Caco-2 (cell line): ENCODE data around the gene NUDT3. TPM values are rescaled to one million over a fixed set of nuclear protein-coding genes. Genes with fewer than 3 reads are reported as not detected.

Experiments
- BruUV-seq: library from RNA; stranded (reverse); fragments of 400-500 nt; replicated peaks from 2 replicates; lab custom pipeline; 2021; lab: Mats Ljungman, UMichigan
- CTCF ChIA-PET: fragments of 300-600 bp; sonication (Branson Sonifier 250); formaldehyde crosslinking; loops from one replicate; lab custom pipeline; 2022; ENCODE audit warnings: antibody characterized with exemption; lab: Charles Lee
- POLR2A ChIA-PET: fragments of 300-600 bp; sonication (Branson Sonifier 250); formaldehyde crosslinking; loops from one replicate; lab custom pipeline; 2022; ENCODE audit warnings: antibody characterized with exemption; lab: Charles Lee
- DNase-seq, 2 experiments: peaks; one replicate each; pipeline versions ENCODE4 v3.0.0 to v3.0.0-alpha.2; 2020 to 2022
- H3K27me3 ChIP-seq: replicated peaks from 2 replicates; pipeline ENCODE4 v1.6.0; 2011; ENCODE audit warnings: low read length; ENCODE audit not compliant: control insufficient read depth, insufficient read depth
- H3K36me3 ChIP-seq: 2 replicates; pipeline ENCODE4 v1.5.1; 2011; ENCODE audit warnings: low read length; ENCODE audit not compliant: control insufficient read depth, insufficient read depth
- H3K4me1 ChIP-seq: fragments of 250-450 bp; sonication (Bioruptor Pico); 2 replicates; pipeline ENCODE4 v1.5.1; 2020; ENCODE audit warnings: mild to moderate bottlenecking
- H3K4me3 ChIP-seq: 2 replicates; pipeline ENCODE4 v1.5.1; 2011; ENCODE audit warnings: low read depth, mild to moderate bottlenecking, control low read depth, low read length
- H3K9me3 ChIP-seq: fragments of 250-450 bp; sonication (Bioruptor Pico); 2 replicates; pipeline ENCODE4 v1.5.1; 2020; ENCODE audit warnings: mild to moderate bottlenecking, moderate library complexity
- H3K27ac Mint-ChIP-seq: one replicate; pipeline ENCODE4 v1.8.0; 2022; ENCODE audit warnings: mixed read lengths; ENCODE audit not compliant: unreplicated experiment
- H3K27me3 Mint-ChIP-seq: one replicate; pipeline ENCODE4 v1.8.0; 2022; ENCODE audit warnings: mixed read lengths; ENCODE audit not compliant: insufficient read depth, unreplicated experiment
- H3K36me3 Mint-ChIP-seq: one replicate; pipeline ENCODE4 v1.8.0; 2022; ENCODE audit warnings: mild to moderate bottlenecking, mixed read lengths; ENCODE audit not compliant: insufficient read depth, unreplicated experiment
- H3K4me1 Mint-ChIP-seq: one replicate; pipeline ENCODE4 v1.8.0; 2022; ENCODE audit warnings: low read depth, mixed read lengths; ENCODE audit not compliant: unreplicated experiment
- H3K4me3 Mint-ChIP-seq: one replicate; pipeline ENCODE4 v1.8.0; 2022; ENCODE audit warnings: mild to moderate bottlenecking, moderate library complexity, mixed read lengths; ENCODE audit not compliant: unreplicated experiment
- H3K9me3 Mint-ChIP-seq: one replicate; pipeline ENCODE4 v1.8.0; 2022; ENCODE audit warnings: mixed read lengths; ENCODE audit not compliant: unreplicated experiment
- CTCF ChIP-seq, 2 experiments: fragments of 200-600 bp in 1 of 2; IDR thresholded peaks; 1 replicate in 1 of 2; 2 replicates in 1 of 2; pipeline versions ENCODE4 v1.5.1 to v1.8.0; 2011 to 2022; ENCODE audit warnings: antibody characterized with exemption in 1 of 2, control low read depth in 1 of 2, inconsistent platforms in 1 of 2, low read depth in 1 of 2, low read length in 1 of 2, mild to moderate bottlenecking in 1 of 2, moderate library complexity in 1 of 2; ENCODE audit not compliant: insufficient read depth in 1 of 2, severe bottlenecking in 1 of 2, unreplicated experiment in 1 of 2
- intact Hi-C: fragments of 100-400 bp; cut with micrococcal nuclease; formaldehyde crosslinking; loops from one replicate; pipeline ENCODE4 v1.10.0; 2022; ENCODE audit not compliant: unreplicated experiment
- total RNA-seq: library from RNA; stranded (reverse); gene quantifications from 2 replicates; pipeline ENCODE4 v1.2.3, GENCODE V29; 2022

The NUDT3 gene
- total RNA-seq, 1 experiment from 2014 or later, result 22.9 TPM

- ChIA-PET CTCF (interaction anchor here (0.6 to 4.7 kb wide), 8 partner anchors 9 to 219 kb away, joined by 3 to 115 read pairs (median 6); partner anchors contain the start of genes NUDT3 and SMIM29), POLR2A (interaction anchor here (0.6 to 2.9 kb wide), 5 partner anchors 7 to 168 kb away, joined by 4 to 17 read pairs (median 9); partner anchors contain the start of genes RPS10 and SMIM29)
- no TSS peak for BruUV-seq
- intact Hi-C loops, result no loop called here
- peaks cover 11% of the 10 kb centered on the region for H3K36me3 ChIP-seq
- peaks cover 5% of the 10 kb centered on the region for H3K4me1 ChIP-seq
- Mint-ChIP-seq H3K27ac (no peak overlapping the region), H3K36me3 (peaks cover 79% of the 10 kb centered on the region), H3K27me3 (no peaks in the 10 kb centered on the region), H3K9me3 (no peaks in the 10 kb centered on the region), H3K4me3 (no peak overlapping the region), H3K4me1 (no peaks in the 10 kb centered on the region)
- H3K9me3 ChIP-seq, result no peaks in the 10 kb centered on the region
- H3K4me3 ChIP-seq, result no peak overlapping the region
- no peak for DNase-seq
- H3K27me3 ChIP-seq, result no peaks in the 10 kb centered on the region
- TF ChIP-seq CTCF (IDR thresholded peaks at IDR 0.05; ENCODE audit: insufficient read depth in 1 of 2, low read depth in 1 of 2, low read length in 1 of 2, severe bottlenecking in 1 of 2, unreplicated experiment in 1 of 2), result no peak
Observed at GRCh38 chr6:34416877-34417371, 24.5 kb upstream of the NUDT3 start.

GRCh38 chr6:34414999-34415858 is 22.8 kb upstream of the NUDT3 start:
- H3K9me3 ChIP-seq, result no peaks in the 10 kb centered on the region
- no peak overlapping the region for H3K4me3 ChIP-seq
- POLR2A ChIA-PET, result interaction anchor here (0.6 to 2.9 kb wide), 7 partner anchors 9 to 219 kb away, joined by 3 to 17 read pairs (median 10); partner anchors contain the start of genes HMGA1 and SMIM29
- Mint-ChIP-seq H3K4me1 (no peaks in the 10 kb centered on the region), H3K36me3 (peaks cover 67% of the 10 kb centered on the region), H3K27me3 (no peaks in the 10 kb centered on the region), H3K27ac (peak overlapping the region; percentile 48), H3K9me3 (no peaks in the 10 kb centered on the region), H3K4me3 (no peak overlapping the region)
- H3K36me3 ChIP-seq, result peaks cover 7% of the 10 kb centered on the region; the same call in 1 of the 2 replicates
- H3K27me3 ChIP-seq, result no peaks in the 10 kb centered on the region
- intact Hi-C loops, result loop anchor here (1.0 to 2.0 kb wide), 4 partner anchors 22 to 252 kb away; partner anchors contain the start of genes NUDT3 and SMIM29
- peak; percentile 49 to 68 for TF ChIP-seq CTCF (IDR thresholded peaks at IDR 0.05; ENCODE audit: insufficient read depth in 1 of 2, low read depth in 1 of 2, low read length in 1 of 2, severe bottlenecking in 1 of 2, unreplicated experiment in 1 of 2)
- H3K4me1 ChIP-seq, result peaks cover 5% of the 10 kb centered on the region
- CTCF ChIA-PET, result interaction anchor here (0.6 to 4.7 kb wide), 34 partner anchors 9 to 1126 kb away, joined by 3 to 115 read pairs (median 5); partner anchors contain the start of genes HMGA1, NUDT3, PFDN6 and RPS10
- BruUV-seq, result no TSS peak
- DNase-seq, result peak; percentile 69 to 72

- peaks cover 3% of the 10 kb centered on the region; the same call in 1 of the 2 replicates for H3K36me3 ChIP-seq
- CTCF ChIA-PET, result no interaction called here
- no peak for DNase-seq
- intact Hi-C loops, result no loop called here
- Mint-ChIP-seq H3K27ac (no peak overlapping the region), H3K27me3 (no peaks in the 10 kb centered on the region), H3K4me1 (no peaks in the 10 kb centered on the region), H3K9me3 (no peaks in the 10 kb centered on the region), H3K4me3 (no peak overlapping the region), H3K36me3 (peaks cover 45% of the 10 kb centered on the region)
- TF ChIP-seq CTCF (IDR thresholded peaks at IDR 0.05; ENCODE audit: insufficient read depth in 1 of 2, low read depth in 1 of 2, low read length in 1 of 2, severe bottlenecking in 1 of 2, unreplicated experiment in 1 of 2), result no peak
- H3K27me3 ChIP-seq, result no peaks in the 10 kb centered on the region
- POLR2A ChIA-PET, result no interaction called here
- H3K9me3 ChIP-seq, result no peaks in the 10 kb centered on the region
- BruUV-seq, result no TSS peak
- H3K4me3 ChIP-seq, result no peak overlapping the region
- peaks cover 5% of the 10 kb centered on the region for H3K4me1 ChIP-seq
Observed at GRCh38 chr6:34412643-34413214, 20.3 kb upstream of the NUDT3 start.
